HG03342 (cell line): Measurements from ENCODE around the gene PREB.
"Not testable (repeated sequence)": the region's sequence is repeated elsewhere in the genome, so short reads cannot be mapped to it uniquely, and the experiment has no call there.

ENCODE experiments used
- ATAC-seq: cut with Tn5 transposase; IDR thresholded peaks from one replicate; pipeline ENCODE4 v1.9.1; 2021; ENCODE audit warnings: mild to moderate bottlenecking, moderate library complexity; ENCODE audit not compliant: unreplicated experiment

The PREB gene

GRCh38 chr2:27128668-27129571, 5.5 kb downstream of the PREB start:
- ATAC-seq, result no peak

DNA sequence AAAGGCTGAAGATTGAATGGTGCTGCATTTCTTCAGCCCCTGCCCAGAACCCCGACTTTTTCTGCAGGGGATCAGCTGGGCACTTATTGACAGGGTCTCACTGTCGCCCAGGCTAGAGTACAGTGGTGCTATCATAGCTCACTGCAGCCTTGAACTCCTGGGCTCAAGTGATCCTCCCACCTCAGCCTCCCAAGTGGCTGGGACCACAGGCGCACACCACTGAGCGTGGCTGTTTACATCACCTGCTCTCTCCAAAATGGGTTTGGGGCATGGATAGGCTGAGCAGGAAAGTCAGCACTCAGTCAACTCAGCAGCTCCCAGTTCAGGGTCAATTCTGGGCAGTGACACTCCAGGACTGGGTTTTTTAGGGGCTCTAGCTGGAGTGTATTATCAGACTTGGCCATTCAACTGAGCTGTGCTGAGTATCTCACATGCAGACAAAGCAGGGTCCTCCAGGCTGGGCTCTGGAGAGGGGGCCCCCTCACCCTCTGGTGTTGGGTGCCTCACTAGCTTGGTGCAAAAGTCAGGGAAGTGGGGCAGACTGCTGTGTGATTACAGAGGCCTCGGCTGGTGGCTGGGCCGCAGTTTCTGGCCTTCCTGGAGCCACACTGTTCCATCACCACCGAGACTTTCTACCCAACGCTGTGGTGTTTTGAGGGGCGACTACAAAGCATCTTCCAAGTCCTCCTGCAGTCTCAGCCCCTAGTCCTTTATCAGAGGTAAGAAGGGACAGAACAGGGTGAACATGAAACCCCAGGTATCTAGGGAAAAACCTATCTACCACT, 6.4 kb downstream of the PREB start:
- ATAC-seq, result no peak

DNA sequence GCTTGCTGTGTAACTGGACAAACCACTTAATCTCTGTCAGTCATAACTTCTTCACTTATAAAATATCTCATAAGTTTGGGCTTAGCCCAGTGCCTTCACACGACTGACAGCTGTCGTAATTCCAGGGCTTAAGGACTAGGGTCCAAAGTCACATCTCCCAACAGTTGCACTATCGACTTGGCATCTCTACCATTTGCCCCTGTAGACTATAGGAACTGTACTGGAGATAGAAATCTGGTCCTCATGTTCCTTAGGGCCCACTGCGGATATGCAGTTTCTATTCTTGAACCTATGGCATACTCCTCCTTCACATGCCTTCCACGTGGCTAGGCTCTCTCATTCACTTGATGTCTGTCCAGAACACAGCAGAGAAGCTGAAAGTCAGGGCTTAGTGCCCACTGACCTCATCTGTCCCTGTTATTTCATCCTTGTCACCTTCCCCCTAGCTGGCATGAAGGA, 8.2 kb downstream of the PREB start:
- ATAC-seq, result no peak

DNA sequence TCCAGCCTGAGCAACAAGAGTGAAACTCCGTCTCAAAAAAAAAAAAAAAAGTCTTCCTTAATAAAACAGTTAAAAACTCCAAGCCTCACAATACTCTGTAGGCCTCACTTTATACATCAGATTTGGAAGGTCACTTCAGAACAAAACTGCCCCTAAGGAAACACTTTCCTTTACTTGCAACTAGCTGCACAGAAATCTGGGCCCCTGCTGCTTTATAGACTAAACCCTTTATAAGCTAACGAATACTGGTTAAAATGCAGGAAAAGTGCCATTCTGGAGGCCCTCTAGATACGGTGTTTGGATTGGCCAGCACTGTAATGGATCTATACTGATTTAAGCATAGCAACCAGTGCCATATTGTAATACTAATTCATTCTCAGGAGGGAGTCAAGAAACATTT, 9.3 kb downstream of the PREB start:
- ATAC-seq, result no peak

- no peak for ATAC-seq
These were observed 10.9 kb downstream of the PREB start, which contains the start of gene ABHD1 for GRCh38 chr2:27123302-27124150. ABHD1 (plus strand) TSS chr2:27123815; CDS start chr2:27123949, 134 bp downstream.

GRCh38 chr2:27122791-27123190, 11.6 kb downstream of the PREB start:
- no peak for ATAC-seq

DNA sequence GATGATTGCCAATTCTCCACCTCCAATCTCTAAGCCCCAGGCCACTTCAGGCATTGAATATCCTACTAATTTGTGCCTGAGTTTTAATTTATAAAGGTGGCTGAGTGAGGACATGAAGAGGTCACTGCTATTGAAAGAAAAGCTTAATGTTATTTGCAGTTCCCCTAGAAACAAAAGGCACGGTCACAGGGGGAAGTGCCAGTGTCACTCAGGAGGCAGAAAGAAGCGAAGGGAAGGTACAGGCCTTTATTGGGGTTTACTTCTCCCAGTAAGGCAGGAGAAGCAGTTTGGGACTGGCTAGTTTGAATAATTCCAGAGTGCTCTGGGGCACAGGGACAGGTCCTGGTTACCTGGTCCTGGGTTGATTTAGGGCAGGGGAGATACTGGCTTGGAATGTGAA, 12.5 kb downstream of the PREB start:
- ATAC-seq, result no peak

- not testable (repeated sequence) for ATAC-seq
These were observed 15.1 kb downstream of the PREB start for GRCh38 chr2:27119330-27119670.

GRCh38 chr2:27118525-27119329, 15.7 kb downstream of the PREB start, which contains the start of gene CGREF1:
CGREF1 (minus strand) TSS chr2:27119128; CDS start chr2:27104366, 14,762 bp downstream.
- ATAC-seq, result no peak

- no peak for ATAC-seq
These were observed 16.4 kb downstream of the PREB start for GRCh38 chr2:27117995-27118524.

- ATAC-seq, result no peak
These were observed 18.9 kb downstream of the PREB start for GRCh38 chr2:27115519-27115918.

DNA sequence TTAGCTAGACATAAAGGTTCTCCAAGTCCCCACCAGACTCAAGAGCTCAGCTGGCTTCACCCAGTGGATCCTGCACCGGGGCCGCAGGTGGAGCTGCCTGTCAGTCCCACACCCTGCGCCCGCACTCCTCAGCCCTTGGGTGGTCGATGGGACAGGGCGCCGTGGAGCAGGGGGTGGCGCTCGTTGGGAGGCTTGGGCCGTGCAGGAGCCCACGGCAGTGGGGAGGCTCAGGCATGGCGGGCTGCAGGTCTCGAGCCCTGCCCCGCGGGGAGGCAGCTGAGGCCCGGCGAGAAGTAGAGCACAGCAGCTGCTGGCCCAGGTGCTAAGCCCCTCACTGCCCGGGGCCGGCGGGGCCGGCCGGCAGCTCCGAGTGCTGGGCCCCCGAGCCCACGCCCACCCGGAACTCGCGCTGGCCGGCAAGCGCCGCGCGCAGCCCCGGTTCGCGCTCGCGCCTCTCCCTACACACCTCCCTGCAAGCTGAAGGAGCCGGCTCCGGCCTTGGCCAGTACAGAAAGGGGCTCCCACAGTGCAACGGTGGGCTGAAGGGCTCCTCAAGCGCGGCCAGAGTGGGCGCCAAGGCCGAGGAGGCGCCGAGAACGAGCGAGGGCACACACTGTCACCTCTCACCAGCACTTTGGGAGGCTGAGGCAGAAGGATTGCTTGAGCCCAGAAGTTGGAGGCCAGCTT, 22.9 kb downstream of the PREB start:
- ATAC-seq, result not testable (repeated sequence)

DNA sequence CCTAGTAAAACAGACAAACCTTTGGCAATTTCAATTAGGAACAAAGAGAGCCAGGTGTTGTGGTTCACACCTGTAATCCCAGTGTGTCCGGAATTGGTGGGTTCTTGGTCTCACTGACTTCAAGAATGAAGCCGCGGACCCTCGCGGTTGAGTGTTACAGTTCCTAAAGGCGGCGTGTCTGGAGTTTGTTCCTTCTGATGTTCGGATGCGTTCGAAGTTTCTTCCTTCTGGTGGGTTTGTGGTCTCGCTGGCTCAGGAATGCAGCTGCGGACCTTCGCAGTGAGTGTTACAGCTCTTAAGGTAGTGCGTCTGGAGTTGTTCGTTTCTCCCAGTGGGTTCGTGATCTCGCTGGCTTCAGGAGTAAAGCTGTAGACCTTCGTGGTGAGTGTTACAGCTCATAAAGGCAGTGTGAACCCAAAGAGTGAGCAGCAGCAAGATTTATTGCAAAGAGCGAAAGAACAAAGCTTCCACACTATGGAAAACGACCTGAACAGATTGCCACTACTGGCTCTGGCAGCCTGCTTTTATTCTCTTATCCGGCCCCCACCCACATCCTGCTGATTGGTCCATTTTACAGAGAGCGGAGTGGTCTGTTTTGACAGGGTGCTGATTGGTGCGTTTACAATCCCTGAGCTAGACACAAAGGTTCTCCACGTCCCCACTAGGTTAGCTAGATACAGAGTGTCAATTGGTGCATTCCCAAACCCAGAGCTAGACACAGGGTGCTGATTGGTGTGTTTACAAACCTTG, 23.7 kb downstream of the PREB start:
- ATAC-seq, result not testable (repeated sequence)

GRCh38 chr2:27109083-27109482, 25.4 kb downstream of the PREB start:
- ATAC-seq, result no peak

DNA sequence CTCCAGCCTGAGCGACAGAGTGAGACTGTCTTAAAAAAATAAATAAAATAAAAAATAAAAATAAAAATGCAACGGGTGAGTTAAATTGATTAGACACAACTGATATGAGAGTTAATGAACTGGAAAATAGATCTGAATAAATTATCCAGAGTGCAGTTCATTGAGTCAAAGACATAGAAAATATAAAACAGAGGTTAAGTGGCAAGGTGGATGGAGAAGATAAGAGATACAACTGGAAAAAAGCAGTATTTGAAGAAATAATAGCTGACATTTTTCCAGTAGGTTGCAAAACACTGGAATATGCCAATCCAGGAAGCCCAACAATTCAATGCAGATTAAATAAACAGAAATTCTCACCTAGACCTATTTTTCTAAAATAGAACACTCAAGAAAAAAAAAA, 26.2 kb downstream of the PREB start:
- no peak for ATAC-seq

- no peak for ATAC-seq
These were observed 28.5 kb downstream of the PREB start for GRCh38 chr2:27105981-27106380.

DNA sequence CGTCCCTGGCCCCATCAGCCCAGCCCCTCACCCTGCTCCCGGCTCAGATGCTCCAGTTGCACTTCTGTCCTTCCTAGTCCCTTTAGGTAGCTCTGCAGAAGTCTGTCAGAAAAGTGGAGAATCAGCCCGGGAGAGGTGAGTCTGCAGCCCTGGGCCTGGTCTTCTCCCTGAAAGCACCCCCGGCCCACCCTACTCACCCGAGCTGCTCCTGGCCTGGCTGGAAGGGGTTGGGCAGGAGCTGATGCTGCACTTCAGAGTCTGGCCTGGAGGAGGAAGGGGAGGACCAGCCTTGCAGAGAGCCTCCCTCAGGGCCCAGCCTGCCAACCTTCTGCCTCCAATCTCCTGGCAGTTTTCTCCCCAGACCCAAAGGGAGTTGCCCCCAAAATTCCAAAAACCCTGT, 32.1 kb downstream of the PREB start:
- ATAC-seq, result no peak

DNA sequence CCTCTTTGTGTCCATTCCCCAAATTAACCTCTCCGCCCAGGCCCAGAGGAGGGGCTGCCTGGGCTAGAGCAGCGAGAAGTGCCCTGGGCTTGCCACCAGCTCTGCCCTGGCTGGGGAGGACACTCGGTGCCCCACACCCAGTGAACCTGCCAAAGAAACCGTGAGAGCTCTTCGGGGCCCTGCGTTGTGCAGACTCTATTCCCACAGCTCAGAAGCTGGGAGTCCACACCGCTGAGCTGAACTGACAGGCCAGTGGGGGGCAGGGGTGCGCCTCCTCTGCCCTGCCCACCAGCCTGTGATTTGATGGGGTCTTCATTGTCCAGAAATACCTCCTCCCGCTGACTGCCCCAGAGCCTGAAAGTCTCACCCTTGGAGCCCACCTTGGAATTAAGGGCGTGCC, 34.4 kb downstream of the PREB start:
- ATAC-seq, result no peak
